Measurements from ENCODE around the gene CCDC201.

Gene CCDC201

DNA sequence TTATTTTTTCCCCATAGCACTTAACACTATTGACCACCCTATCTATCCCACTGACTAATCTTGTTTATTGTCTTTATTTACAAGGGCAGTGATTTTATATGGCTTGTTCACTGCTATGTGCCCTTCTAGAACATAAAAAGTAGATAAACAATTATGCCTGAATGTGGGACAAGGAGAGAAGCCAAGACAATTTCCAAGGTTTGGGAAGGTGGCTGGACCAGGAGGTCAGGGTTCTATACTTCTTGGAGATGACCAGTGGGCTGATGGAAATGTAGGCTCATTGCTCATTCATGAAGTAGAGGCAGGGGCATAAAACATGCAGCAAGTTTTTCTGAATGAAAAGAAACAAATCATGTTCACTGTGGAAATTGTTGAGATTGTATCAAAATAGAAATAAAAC, 36.7 kb upstream of the CCDC201 start:
- H3K4me3 ChIP-seq (ENCODE audit: low read depth, low read length): no peak overlapping the region
- H3K9ac ChIP-seq: no peak overlapping the region
- no peaks in the 10 kb centered on the region for H3K79me2 ChIP-seq
- no peaks in the 10 kb centered on the region for H3K36me3 ChIP-seq (ENCODE audit: control insufficient read depth, insufficient read depth, low read length)
- no peaks in the 10 kb centered on the region for H3K27me3 ChIP-seq (ENCODE audit: control insufficient read depth, insufficient read depth, low read length)
- no peak overlapping the region for H3K27ac ChIP-seq
- no peaks in the 10 kb centered on the region for H3K4me1 ChIP-seq
- no peak overlapping the region for H2AFZ ChIP-seq
- no peak overlapping the region for H3K4me2 ChIP-seq (ENCODE audit: low read length)
- TF ChIP-seq CTCF (IDR thresholded peaks at IDR 0.05): no peak
- H3K9me3 ChIP-seq (ENCODE audit: control insufficient read depth, low read length): no peaks in the 10 kb centered on the region

DNA sequence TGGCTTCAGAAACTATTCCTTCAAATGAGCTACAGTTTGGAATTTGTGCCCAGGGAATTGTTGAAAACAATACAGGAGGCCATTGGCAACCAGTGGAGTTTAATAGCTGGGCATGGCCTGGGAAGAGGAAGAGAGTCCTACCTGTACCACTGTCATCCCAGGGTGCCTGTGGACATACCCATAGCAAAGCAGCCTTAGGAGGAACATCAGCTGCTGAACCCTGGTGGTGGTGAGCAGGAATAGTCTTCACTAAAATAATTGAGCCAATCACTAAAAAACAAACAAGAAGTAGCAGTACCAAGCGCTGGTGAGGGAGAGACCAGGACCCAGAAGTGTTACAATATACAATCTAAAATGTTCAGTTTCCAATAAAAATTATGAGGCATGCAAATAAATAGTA, 29.9 kb upstream of the CCDC201 start:
- Histone ChIP-seq H3K4me3 (ENCODE audit: low read depth, low read length) (no peak overlapping the region), H3K27me3 (ENCODE audit: control insufficient read depth, insufficient read depth, low read length) (no peaks in the 10 kb centered on the region), H3K4me2 (ENCODE audit: low read length) (no peak overlapping the region), H3K27ac (no peak overlapping the region), H2AFZ (no peak overlapping the region), H3K4me1 (no peaks in the 10 kb centered on the region), H3K79me2 (no peaks in the 10 kb centered on the region), H3K36me3 (ENCODE audit: control insufficient read depth, insufficient read depth, low read length) (no peaks in the 10 kb centered on the region), H3K9ac (no peak overlapping the region), H3K9me3 (ENCODE audit: control insufficient read depth, low read length) (no peaks in the 10 kb centered on the region)
- TF ChIP-seq CTCF (IDR thresholded peaks at IDR 0.05): no peak

GRCh38 chr7:45901566-45901965, 28.7 kb upstream of the CCDC201 start:
- Histone ChIP-seq H3K9me3 (ENCODE audit: control insufficient read depth, low read length) (no peaks in the 10 kb centered on the region), H3K4me2 (ENCODE audit: low read length) (no peak overlapping the region), H3K27me3 (ENCODE audit: control insufficient read depth, insufficient read depth, low read length) (no peaks in the 10 kb centered on the region), H3K27ac (no peak overlapping the region), H3K79me2 (no peaks in the 10 kb centered on the region), H2AFZ (no peak overlapping the region), H3K4me3 (ENCODE audit: low read depth, low read length) (no peak overlapping the region), H3K4me1 (no peaks in the 10 kb centered on the region), H3K9ac (no peak overlapping the region), H3K36me3 (ENCODE audit: control insufficient read depth, insufficient read depth, low read length) (no peaks in the 10 kb centered on the region)
- TF ChIP-seq CTCF (IDR thresholded peaks at IDR 0.05): no peak

DNA sequence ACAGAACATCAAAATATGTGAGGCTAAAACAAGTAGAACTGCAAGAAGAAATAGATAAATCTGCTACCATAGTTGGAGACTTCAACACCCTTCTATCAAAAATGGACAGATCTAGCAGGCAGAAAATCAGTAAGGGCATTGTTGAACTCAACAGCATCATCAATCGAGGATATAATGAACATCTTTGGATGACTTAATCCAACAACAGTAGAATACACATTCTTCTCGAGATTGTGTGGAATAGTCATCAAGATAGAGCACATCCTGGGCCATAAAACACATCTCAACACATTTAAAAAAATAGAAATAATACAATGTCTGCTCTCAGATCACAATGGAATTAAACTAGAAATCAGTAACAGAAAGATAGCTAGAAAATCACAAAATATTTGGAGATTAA, 25.3 kb upstream of the CCDC201 start:
- H3K27ac ChIP-seq: no peak overlapping the region
- H3K79me2 ChIP-seq: no peaks in the 10 kb centered on the region
- TF ChIP-seq CTCF (IDR thresholded peaks at IDR 0.05): no peak
- no peaks in the 10 kb centered on the region for H3K36me3 ChIP-seq (ENCODE audit: control insufficient read depth, insufficient read depth, low read length)
- no peak overlapping the region for H3K9ac ChIP-seq
- H3K4me2 ChIP-seq (ENCODE audit: low read length): no peak overlapping the region
- no peaks in the 10 kb centered on the region for H3K4me1 ChIP-seq
- H3K27me3 ChIP-seq (ENCODE audit: control insufficient read depth, insufficient read depth, low read length): no peaks in the 10 kb centered on the region
- H2AFZ ChIP-seq: no peak overlapping the region
- no peaks in the 10 kb centered on the region for H3K9me3 ChIP-seq (ENCODE audit: control insufficient read depth, low read length)
- no peak overlapping the region for H3K4me3 ChIP-seq (ENCODE audit: low read depth, low read length)

- Histone ChIP-seq H3K36me3 (ENCODE audit: control insufficient read depth, insufficient read depth, low read length) (no peaks in the 10 kb centered on the region), H3K27me3 (ENCODE audit: control insufficient read depth, insufficient read depth, low read length) (no peaks in the 10 kb centered on the region), H3K4me3 (ENCODE audit: low read depth, low read length) (no peak overlapping the region), H3K9me3 (ENCODE audit: control insufficient read depth, low read length) (no peaks in the 10 kb centered on the region), H3K4me2 (ENCODE audit: low read length) (no peak overlapping the region), H3K9ac (no peak overlapping the region), H3K4me1 (no peaks in the 10 kb centered on the region), H2AFZ (no peak overlapping the region), H3K27ac (no peak overlapping the region), H3K79me2 (no peaks in the 10 kb centered on the region)
- no peak for TF ChIP-seq CTCF (IDR thresholded peaks at IDR 0.05)
These were observed 24.3 kb upstream of the CCDC201 start for GRCh38 chr7:45897042-45897690.
